ENCODE data around the gene PTPRB. TPM values are rescaled to one million over a fixed set of nuclear protein-coding genes. Genes with fewer than 3 reads are reported as not detected.

Gene PTPRB
- total RNA-seq (not detected), polyA plus RNA-seq (not detected), total RNA-seq (0 to 0.17 (median 0) reads per million in 6 experiments)

- no peaks in the 10 kb centered on the region for H3K4me1 Mint-ChIP-seq
- no peak within 1 kb of the TSS for H3K4me3 Mint-ChIP-seq
- H3K9me3 Mint-ChIP-seq = no peaks in the 10 kb centered on the region
- POLR2A ChIA-PET = no interaction called here
- no peaks in the 10 kb centered on the region for H3K36me3 Mint-ChIP-seq
- DNase-seq = no peak
- H3K27ac Mint-ChIP-seq = no peak within 1 kb of the TSS
- ATAC-seq = no peak
- peaks cover 2 to 39% (median 9%) of the 10 kb centered on the region in 5 donors for H3K27me3 Mint-ChIP-seq
Measured at GRCh38 chr12:70637303-70638085, at the start of gene PTPRB. Gene PTPRB (minus strand): TSS chr12:70637429. CDS start chr12:70637395, 34 bp downstream.

- no peak for ATAC-seq
- Mint-ChIP-seq H3K27ac (no peak overlapping the region), H3K4me3 (no peak overlapping the region), H3K27me3 (peaks cover 6 to 22% (median 18%) of the 10 kb centered on the region in 5 donors), H3K9me3 (peaks cover 0 to 1% (median 0%) of the 10 kb centered on the region in 9 donors), H3K4me1 (no peaks in the 10 kb centered on the region), H3K36me3 (no peaks in the 10 kb centered on the region)
- POLR2A ChIA-PET = no interaction called here
- no peak for DNase-seq
Measured at GRCh38 chr12:70686907-70687306, 49.7 kb upstream of the PTPRB start.

GRCh38 chr12:70686299-70686698, 49.1 kb upstream of the PTPRB start:
- H3K9me3 Mint-ChIP-seq = peaks cover 0 to 1% (median 0%) of the 10 kb centered on the region in 9 donors
- H3K27me3 Mint-ChIP-seq = peaks cover 9 to 25% (median 22%) of the 10 kb centered on the region in 5 donors
- H3K4me1 Mint-ChIP-seq = no peaks in the 10 kb centered on the region
- no peak for DNase-seq
- H3K27ac Mint-ChIP-seq = no peak overlapping the region
- H3K36me3 Mint-ChIP-seq = no peaks in the 10 kb centered on the region
- H3K4me3 Mint-ChIP-seq = no peak overlapping the region
- ATAC-seq = no peak
- POLR2A ChIA-PET = no interaction called here

GRCh38 chr12:70683976-70684375, 46.7 kb upstream of the PTPRB start:
- DNase-seq (no peak), ATAC-seq (no peak)
- Mint-ChIP-seq H3K27me3 (peaks cover 18 to 44% (median 23%) of the 10 kb centered on the region in 5 donors), H3K4me3 (no peak overlapping the region), H3K9me3 (peaks cover 0 to 3% (median 0%) of the 10 kb centered on the region in 9 donors), H3K4me1 (no peaks in the 10 kb centered on the region), H3K27ac (no peak overlapping the region), H3K36me3 (no peaks in the 10 kb centered on the region)
- POLR2A ChIA-PET = no interaction called here

GRCh38 chr12:70671698-70672097, 34.5 kb upstream of the PTPRB start:
- ATAC-seq (no peak), DNase-seq (no peak)
- no peaks in the 10 kb centered on the region for H3K36me3 Mint-ChIP-seq
- H3K27ac Mint-ChIP-seq = no peak overlapping the region
- no peaks in the 10 kb centered on the region for H3K4me1 Mint-ChIP-seq
- POLR2A ChIA-PET = no interaction called here
- peaks cover 0 to 9% (median 0%) of the 10 kb centered on the region in 9 donors for H3K9me3 Mint-ChIP-seq
- no peak overlapping the region for H3K4me3 Mint-ChIP-seq
- H3K27me3 Mint-ChIP-seq = peaks cover 2 to 24% (median 6%) of the 10 kb centered on the region in 5 donors

- Mint-ChIP-seq H3K9me3 (peaks cover 0 to 4% (median 0%) of the 10 kb centered on the region in 9 donors), H3K4me3 (no peak overlapping the region), H3K36me3 (no peaks in the 10 kb centered on the region), H3K27ac (no peak overlapping the region), H3K4me1 (no peaks in the 10 kb centered on the region), H3K27me3 (peaks cover 2 to 24% (median 6%) of the 10 kb centered on the region in 5 donors)
- ATAC-seq (no peak), DNase-seq (no peak)
- POLR2A ChIA-PET = no interaction called here
Measured at GRCh38 chr12:70670948-70671347, 33.7 kb upstream of the PTPRB start.

- Mint-ChIP-seq H3K27ac (no peak overlapping the region), H3K9me3 (no peaks in the 10 kb centered on the region), H3K36me3 (no peaks in the 10 kb centered on the region), H3K4me3 (no peak overlapping the region), H3K4me1 (no peaks in the 10 kb centered on the region), H3K27me3 (peaks cover 0 to 18% (median 6%) of the 10 kb centered on the region in 5 donors)
- no peak for DNase-seq
- ATAC-seq = no peak
- POLR2A ChIA-PET = no interaction called here
Measured at GRCh38 chr12:70667253-70667652, 30.0 kb upstream of the PTPRB start.

- H3K4me1 Mint-ChIP-seq = peaks cover 0 to 4% (median 0%) of the 10 kb centered on the region in 4 donors
- DNase-seq (no peak), ATAC-seq (no peak)
- H3K27ac Mint-ChIP-seq = no peak overlapping the region
- POLR2A ChIA-PET = no interaction called here
- H3K9me3 Mint-ChIP-seq = no peaks in the 10 kb centered on the region
- no peak overlapping the region for H3K4me3 Mint-ChIP-seq
- H3K36me3 Mint-ChIP-seq = no peaks in the 10 kb centered on the region
- peaks cover 0 to 10% (median 5%) of the 10 kb centered on the region in 5 donors for H3K27me3 Mint-ChIP-seq
Measured at GRCh38 chr12:70666364-70666763, 29.1 kb upstream of the PTPRB start.

GRCh38 chr12:70664465-70664881, 27.2 kb upstream of the PTPRB start:
- DNase-seq (no peak), ATAC-seq (no peak)
- POLR2A ChIA-PET = no interaction called here
- Mint-ChIP-seq H3K27me3 (peaks cover 0 to 10% (median 5%) of the 10 kb centered on the region in 5 donors), H3K9me3 (no peaks in the 10 kb centered on the region), H3K27ac (no peak overlapping the region), H3K36me3 (no peaks in the 10 kb centered on the region), H3K4me3 (no peak overlapping the region), H3K4me1 (peaks cover 0 to 8% (median 0%) of the 10 kb centered on the region in 4 donors)

- peaks cover 0 to 16% (median 5%) of the 10 kb centered on the region in 5 donors for H3K27me3 Mint-ChIP-seq
- peaks cover 0 to 8% (median 0%) of the 10 kb centered on the region in 4 donors for H3K4me1 Mint-ChIP-seq
- ATAC-seq = no peak
- no peak overlapping the region for H3K4me3 Mint-ChIP-seq
- no peak overlapping the region for H3K27ac Mint-ChIP-seq
- POLR2A ChIA-PET = no interaction called here
- no peaks in the 10 kb centered on the region for H3K36me3 Mint-ChIP-seq
- no peaks in the 10 kb centered on the region for H3K9me3 Mint-ChIP-seq
- DNase-seq = no peak
Measured at GRCh38 chr12:70663838-70664237, 26.6 kb upstream of the PTPRB start.

- peaks cover 0 to 8% (median 0%) of the 10 kb centered on the region in 4 donors for H3K4me1 Mint-ChIP-seq
- DNase-seq (no peak), ATAC-seq (no peak)
Measured at GRCh38 chr12:70661466-70662161, 24.4 kb upstream of the PTPRB start.

GRCh38 chr12:70660620-70661219, 23.5 kb upstream of the PTPRB start:
- H3K27ac Mint-ChIP-seq = no peak overlapping the region
- DNase-seq = no peak
- no peak for ATAC-seq
- POLR2A ChIA-PET = no interaction called here
- peaks cover 0 to 4% (median 0%) of the 10 kb centered on the region in 9 donors for H3K9me3 Mint-ChIP-seq
- H3K36me3 Mint-ChIP-seq = no peaks in the 10 kb centered on the region
- H3K27me3 Mint-ChIP-seq = peaks cover 0 to 9% (median 3%) of the 10 kb centered on the region in 5 donors
- H3K4me1 Mint-ChIP-seq = peaks cover 0 to 8% (median 0%) of the 10 kb centered on the region in 4 donors
- H3K4me3 Mint-ChIP-seq = no peak overlapping the region

More at GRCh38 chr12:70661466-70662161, 24.4 kb upstream of the PTPRB start:
- H3K36me3 Mint-ChIP-seq = no peaks in the 10 kb centered on the region
- no peak overlapping the region for H3K27ac Mint-ChIP-seq
- H3K9me3 Mint-ChIP-seq = peaks cover 0 to 4% (median 0%) of the 10 kb centered on the region in 9 donors
- POLR2A ChIA-PET = no interaction called here
- H3K4me3 Mint-ChIP-seq = no peak overlapping the region
- H3K27me3 Mint-ChIP-seq = peaks cover 0 to 9% (median 3%) of the 10 kb centered on the region in 5 donors

Data from naive thymus-derived CD8-positive, alpha-beta T cell (primary cell).